ENCODE results near the gene ZNF398. TPM values are rescaled to one million over a fixed set of nuclear protein-coding genes. Genes with fewer than 3 reads are reported as not detected.

ZNF398 gene
- total and polyA plus RNA-seq, 9 of the 15 experiments (the other 6 are each of a cell fraction or from before 2014, with no cell fraction given): 4.0 to 18.6 (median 10.4) TPM

DNA sequence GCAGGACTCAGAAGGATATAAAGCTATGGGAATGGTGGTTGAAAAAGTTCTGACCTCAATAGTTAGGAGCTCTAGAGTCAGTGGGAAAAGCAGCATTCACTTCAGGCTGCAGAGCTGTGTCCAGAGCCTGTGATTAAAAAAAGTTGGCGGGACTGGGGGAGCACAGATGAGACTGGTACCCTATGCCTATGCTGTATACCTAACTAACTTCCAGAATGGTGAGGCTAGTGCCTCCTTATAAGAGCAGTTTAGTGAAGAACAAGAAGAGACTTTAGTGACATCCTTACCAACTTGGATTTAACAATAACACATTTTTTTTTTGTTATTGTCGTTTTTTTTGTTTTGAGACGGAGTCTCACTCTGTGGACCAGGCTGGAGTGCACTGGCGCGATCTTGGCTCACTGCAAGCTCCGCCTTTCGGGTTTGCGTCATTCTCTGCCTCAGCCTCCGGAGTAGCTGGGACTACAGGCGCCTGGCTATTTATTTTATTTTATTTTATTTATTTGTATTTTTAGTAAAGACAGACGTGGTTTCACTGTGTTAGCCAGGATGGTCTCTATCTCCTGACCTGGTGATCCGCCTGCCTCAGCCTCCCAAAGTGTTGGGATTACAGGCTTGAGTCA, 41.5 kb downstream of the ZNF398 start:
- no peaks in the 10 kb centered on the region for H3K9me1 ChIP-seq (ENCODE audit: control insufficient read depth, insufficient read depth, low read length)
- H3K9ac ChIP-seq (ENCODE audit: insufficient read depth in 1 of 2, low read depth in 2 of 2, low read length in 2 of 2): no peak overlapping the region; a peak in 2 of 4 replicates
- no peaks in the 10 kb centered on the region for H4K20me1 ChIP-seq (replicated peaks; ENCODE audit: control insufficient read depth, insufficient read depth, low read length)
- no peaks in the 10 kb centered on the region for H3K79me2 ChIP-seq (ENCODE audit: control insufficient read depth, insufficient read depth, low read length)
- no peaks in the 10 kb centered on the region for H3K27me3 ChIP-seq (ENCODE audit: control insufficient read depth in 2 of 2, insufficient read depth in 2 of 2, low read length in 2 of 2)
- DNase-seq (ENCODE audit: extremely low read depth in 1 of 4, low spot score in 3 of 4) (peak in 1 of 4 experiments; percentile 52), FAIRE-seq (no peak), ATAC-seq (peak; percentile 74)
- H3K27ac ChIP-seq (ENCODE audit: extremely low read depth, low read depth, low read length): no peak overlapping the region
- peaks cover 0 to 5% of the 10 kb centered on the region in 2 experiments; a peak in 1 of 5 replicates for H3K4me1 ChIP-seq (replicated peaks in 1 of 2; ENCODE audit: control insufficient read depth in 2 of 2, insufficient read depth in 2 of 2, low read length in 2 of 2)
- ChIA-PET POLR2A (interaction anchor here (0.6 to 2.2 kb wide), 8 partner anchors 10 to 201 kb away, joined by 3 to 6 read pairs (median 3); partner anchors contain the start of gene ZNF398), CTCF (ENCODE audit: low intra/inter-chr PET ratio) (no interaction called here)
- H3K9me3 ChIP-seq (replicated peaks; ENCODE audit: control insufficient read depth, insufficient read depth, low read depth, low read length): no peaks in the 10 kb centered on the region
- H2AFZ ChIP-seq (ENCODE audit: low read depth, low read length): peak overlapping the region; percentile 27
- no TSS peak for BruUV-seq (replicated peaks)
- H3K36me3 ChIP-seq (ENCODE audit: control insufficient read depth, insufficient read depth, low read length): no peaks in the 10 kb centered on the region
- WGBS (ENCODE audit: insufficient coverage, low coverage, missing lambda C conversion rate): 13% methylated on average over 12 of the region's 12 CpGs
- intact Hi-C loops (cut with micrococcal nuclease) (no loop called here), in situ Hi-C loops (cut with MboI) (no loop called here)
- H3K4me2 ChIP-seq (ENCODE audit: insufficient read depth, low read length): peak overlapping the region; percentile 48
- H3K4me3 ChIP-seq: no peak overlapping the region
- TF ChIP-seq CEBPG (CRISPR knock-in tag; IDR thresholded peaks at IDR 0.05): no peak
- peak; percentile 26 to 58; a peak in 1 of 4 replicates for TF ChIP-seq CEBPG (tag; conservative IDR thresholded peaks at IDR 0.05 in 1 of 2, IDR thresholded peaks at IDR 0.05 in 1 of 2)
- TF ChIP-seq CEBPB (tag; IDR thresholded peaks at IDR 0.05): peak; percentile 40; the same call in 1 of the 2 replicates
- peak in 1 of 2 experiments; percentile 20; a peak in 1 of 4 replicates for TF ChIP-seq FOXK2 (conservative IDR thresholded peaks at IDR 0.05 in 1 of 2, IDR thresholded peaks at IDR 0.05 in 1 of 2; ENCODE audit: low read depth in 2 of 2)
- TF ChIP-seq, protein P1, sequence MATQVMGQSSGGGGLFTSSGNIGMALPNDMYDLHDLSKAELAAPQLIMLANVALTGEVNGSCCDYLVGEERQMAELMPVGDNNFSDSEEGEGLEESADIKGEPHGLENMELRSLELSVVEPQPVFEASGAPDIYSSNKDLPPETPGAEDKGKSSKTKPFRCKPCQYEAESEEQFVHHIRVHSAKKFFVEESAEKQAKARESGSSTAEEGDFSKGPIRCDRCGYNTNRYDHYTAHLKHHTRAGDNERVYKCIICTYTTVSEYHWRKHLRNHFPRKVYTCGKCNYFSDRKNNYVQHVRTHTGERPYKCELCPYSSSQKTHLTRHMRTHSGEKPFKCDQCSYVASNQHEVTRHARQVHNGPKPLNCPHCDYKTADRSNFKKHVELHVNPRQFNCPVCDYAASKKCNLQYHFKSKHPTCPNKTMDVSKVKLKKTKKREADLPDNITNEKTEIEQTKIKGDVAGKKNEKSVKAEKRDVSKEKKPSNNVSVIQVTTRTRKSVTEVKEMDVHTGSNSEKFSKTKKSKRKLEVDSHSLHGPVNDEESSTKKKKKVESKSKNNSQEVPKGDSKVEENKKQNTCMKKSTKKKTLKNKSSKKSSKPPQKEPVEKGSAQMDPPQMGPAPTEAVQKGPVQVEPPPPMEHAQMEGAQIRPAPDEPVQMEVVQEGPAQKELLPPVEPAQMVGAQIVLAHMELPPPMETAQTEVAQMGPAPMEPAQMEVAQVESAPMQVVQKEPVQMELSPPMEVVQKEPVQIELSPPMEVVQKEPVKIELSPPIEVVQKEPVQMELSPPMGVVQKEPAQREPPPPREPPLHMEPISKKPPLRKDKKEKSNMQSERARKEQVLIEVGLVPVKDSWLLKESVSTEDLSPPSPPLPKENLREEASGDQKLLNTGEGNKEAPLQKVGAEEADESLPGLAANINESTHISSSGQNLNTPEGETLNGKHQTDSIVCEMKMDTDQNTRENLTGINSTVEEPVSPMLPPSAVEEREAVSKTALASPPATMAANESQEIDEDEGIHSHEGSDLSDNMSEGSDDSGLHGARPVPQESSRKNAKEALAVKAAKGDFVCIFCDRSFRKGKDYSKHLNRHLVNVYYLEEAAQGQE (IDR thresholded peaks at IDR 0.05; ENCODE audit: borderline replicate concordance): peak; percentile 37
- TF ChIP-seq, protein P1 (CRISPR knock-in tag; IDR thresholded peaks at IDR 0.05; ENCODE audit: low read depth): no peak
- TF ChIP-seq, protein P2, sequence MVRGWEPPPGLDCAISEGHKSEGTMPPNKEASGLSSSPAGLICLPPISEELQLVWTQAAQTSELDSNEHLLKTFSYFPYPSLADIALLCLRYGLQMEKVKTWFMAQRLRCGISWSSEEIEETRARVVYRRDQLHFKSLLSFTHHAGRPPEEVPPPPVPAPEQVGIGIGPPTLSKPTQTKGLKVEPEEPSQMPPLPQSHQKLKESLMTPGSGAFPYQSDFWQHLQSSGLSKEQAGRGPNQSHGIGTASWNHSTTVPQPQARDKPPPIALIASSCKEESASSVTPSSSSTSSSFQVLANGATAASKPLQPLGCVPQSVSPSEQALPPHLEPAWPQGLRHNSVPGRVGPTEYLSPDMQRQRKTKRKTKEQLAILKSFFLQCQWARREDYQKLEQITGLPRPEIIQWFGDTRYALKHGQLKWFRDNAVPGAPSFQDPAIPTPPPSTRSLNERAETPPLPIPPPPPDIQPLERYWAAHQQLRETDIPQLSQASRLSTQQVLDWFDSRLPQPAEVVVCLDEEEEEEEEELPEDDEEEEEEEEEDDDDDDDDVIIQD (CRISPR knock-in tag; IDR thresholded peaks at IDR 0.05): no peak
- no peak for TF ChIP-seq SRSF9 (IDR thresholded peaks at IDR 0.05; ENCODE audit: borderline replicate concordance, low read depth, low read length)
- no peak for TF ChIP-seq GATA2 (CRISPR knock-in tag; IDR thresholded peaks at IDR 0.05)
- TF ChIP-seq ZFX (CRISPR knock-in tag; IDR thresholded peaks at IDR 0.05): no peak
- no peak for TF ChIP-seq ATF1 (CRISPR knock-in tag; IDR thresholded peaks at IDR 0.05)
- peak; percentile 22; the same call in 1 of the 2 replicates for TF ChIP-seq ATF1 (tag; IDR thresholded peaks at IDR 0.05)

All from K562 (cell line).